GM19099 (cell line): ENCODE results near the gene GTSE1.

ENCODE experiments used
- POLR2A ChIP-seq: IDR thresholded peaks from 3 replicates; pipeline ENCODE4 v1.6.1; 2011; ENCODE audit warnings: low read depth; ENCODE audit not compliant: insufficient read length; ENCODE audit errors: extremely low read depth

GTSE1 gene

DNA sequence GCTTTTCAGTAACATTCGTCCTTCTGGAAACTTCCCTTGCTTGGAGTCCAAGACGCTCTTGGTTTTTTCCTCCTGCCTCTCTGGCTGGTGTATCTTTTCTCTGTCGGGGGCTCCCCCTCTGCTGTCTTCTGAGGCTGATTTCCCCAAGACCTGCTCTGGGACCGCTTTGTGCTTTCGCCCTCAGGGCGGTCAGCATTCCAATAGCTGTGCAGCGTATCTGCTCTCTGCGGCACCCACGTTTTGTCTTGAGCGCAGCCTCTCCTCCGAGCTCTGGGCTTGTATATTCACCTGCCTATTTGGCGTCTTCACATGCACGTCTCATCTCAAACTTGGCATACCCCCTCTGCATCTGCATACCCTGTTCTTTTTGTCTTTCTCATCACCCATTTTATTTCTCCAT lies 2.4 kb downstream of the GTSE1 start:
- no peak for TF ChIP-seq POLR2A

DNA sequence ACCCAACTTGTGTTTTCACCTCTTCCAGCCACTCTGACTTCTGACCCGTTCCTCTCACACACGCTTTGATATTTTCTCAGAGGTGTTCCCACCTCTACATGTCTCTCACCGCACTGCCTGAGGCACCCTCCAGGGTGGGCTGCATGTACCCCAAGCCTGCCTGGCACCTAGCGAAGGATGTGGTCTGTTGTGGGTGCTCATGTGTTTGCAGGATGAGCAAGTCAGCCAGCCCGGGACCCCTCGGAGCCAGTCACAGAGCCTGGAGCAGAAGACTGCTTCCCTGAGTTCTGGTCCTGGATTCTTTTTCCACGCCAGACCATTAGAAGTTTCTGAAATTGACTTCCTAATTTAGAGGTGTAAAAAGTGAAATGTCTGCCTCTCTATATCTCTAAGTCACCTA lies 3.8 kb downstream of the GTSE1 start:
- TF ChIP-seq POLR2A: no peak

DNA sequence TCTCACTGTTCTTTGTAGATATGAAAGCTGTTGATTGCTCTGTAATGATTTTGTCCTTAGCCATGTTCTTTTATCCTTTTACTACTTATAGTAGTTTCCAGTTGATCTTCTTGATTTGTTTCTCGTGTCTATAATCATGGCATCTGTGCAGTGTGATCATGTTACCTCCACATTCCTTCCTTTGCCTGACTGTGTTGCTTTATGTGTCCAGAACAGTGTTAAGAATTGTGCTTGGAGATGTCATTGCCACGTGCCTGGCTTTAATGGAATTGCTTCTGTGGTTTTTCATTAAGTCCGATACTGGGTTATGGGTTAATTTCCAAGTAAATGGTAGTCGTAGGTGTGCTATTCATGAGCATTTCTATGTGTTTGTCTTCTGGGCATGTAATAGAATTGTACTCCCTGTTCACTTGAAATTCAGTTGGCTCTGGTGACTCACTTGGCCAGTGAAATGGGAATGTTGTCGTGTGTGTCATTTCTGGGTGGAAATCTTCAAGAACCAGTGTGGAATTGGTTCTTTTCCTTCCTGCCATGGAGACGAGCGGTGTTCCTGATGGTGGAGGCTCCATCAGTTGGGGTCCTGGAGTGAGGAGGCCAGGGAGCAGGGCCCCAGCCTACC lies 6.8 kb downstream of the GTSE1 start:
- no peak for TF ChIP-seq POLR2A

DNA sequence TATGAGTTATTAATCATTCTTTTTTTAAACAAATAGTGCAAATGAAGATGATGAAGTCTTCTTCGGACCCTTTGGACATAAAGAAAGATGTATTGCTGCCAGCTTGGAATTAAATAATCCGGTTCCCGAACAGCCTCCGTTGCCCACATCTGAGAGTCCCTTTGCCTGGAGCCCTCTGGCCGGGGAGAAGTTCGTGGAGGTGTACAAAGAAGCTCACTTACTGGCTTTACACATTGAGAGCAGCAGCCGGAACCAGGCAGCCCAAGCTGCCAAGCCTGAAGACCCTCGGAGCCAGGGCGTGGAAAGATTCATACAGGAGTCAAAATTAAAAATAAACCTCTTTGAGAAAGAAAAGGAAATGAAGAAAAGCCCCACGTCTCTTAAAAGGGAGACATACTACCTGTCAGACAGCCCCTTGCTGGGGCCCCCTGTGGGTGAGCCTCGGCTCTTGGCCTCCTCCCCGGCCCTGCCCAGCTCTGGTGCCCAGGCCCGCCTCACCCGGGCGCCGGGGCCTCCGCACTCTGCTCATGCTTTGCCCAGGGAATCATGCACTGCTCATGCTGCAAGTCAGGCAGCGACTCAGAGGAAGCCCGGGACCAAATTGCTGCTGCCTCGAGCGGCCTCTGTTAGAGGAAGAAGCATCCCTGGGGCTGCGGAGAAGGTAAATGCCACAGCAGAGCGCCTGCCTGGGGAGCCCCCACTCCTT lies 11.8 kb downstream of the GTSE1 start:
- no peak for TF ChIP-seq POLR2A

DNA sequence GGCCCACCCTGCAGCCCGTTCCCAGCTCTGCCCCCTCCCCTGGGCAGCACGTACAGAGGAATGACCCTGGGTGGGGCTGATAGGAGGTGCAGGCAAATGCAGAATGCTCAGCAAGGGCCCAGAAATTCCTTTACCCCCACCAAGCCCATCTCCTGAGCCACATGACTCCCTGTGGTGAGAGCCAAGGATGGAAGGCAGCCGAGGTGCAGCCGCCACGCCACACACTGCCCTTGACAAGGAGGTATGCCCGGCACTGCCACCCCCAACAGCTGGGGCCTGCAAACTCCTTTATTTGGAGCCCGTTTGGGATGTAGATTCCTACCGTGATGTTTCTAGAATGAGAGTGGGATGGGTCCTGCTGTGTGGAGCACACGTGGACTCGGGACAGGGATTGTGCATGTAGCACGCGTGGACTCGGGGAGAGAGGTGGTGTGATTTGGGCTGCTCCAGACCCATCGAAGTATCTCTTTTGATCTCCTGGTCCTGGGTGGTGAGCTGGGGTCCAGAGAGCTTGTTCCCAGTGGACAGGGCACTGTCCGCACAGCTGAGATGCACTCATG lies 12.9 kb downstream of the GTSE1 start:
- TF ChIP-seq POLR2A: no peak

DNA sequence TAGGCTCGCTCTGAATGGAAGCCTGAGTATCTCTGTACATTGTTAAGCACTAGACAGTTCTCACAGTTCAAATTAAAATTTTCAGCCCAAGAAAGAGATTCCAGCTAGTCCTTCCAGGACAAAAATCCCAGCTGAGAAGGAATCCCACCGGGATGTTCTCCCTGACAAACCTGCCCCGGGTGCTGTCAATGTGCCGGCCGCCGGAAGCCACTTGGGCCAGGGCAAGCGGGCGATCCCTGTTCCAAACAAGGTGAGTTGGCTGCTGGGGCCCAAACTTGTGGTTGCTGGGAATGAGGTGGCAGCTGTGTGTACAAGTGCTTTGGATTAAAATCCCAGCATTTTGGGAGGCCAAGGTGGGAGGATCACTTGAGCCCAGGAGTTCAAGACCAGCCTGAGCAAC lies 15.4 kb downstream of the GTSE1 start:
- no peak for TF ChIP-seq POLR2A

DNA sequence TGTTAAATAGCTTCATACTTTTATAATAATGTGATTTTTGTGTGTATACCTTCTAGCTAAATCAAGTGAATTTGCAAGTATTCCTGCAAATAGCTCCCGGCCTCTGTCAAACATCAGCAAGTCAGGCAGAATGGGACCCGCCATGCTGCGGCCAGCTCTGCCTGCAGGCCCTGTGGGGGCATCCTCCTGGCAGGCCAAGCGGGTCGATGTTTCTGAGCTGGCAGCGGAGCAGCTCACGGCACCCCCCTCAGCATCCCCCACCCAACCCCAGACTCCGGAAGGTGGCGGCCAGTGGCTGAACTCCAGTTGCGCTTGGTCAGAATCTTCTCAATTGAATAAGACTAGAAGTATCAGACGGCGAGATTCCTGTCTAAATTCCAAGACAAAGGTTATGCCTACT lies 19.3 kb downstream of the GTSE1 start:
- no peak for TF ChIP-seq POLR2A

DNA sequence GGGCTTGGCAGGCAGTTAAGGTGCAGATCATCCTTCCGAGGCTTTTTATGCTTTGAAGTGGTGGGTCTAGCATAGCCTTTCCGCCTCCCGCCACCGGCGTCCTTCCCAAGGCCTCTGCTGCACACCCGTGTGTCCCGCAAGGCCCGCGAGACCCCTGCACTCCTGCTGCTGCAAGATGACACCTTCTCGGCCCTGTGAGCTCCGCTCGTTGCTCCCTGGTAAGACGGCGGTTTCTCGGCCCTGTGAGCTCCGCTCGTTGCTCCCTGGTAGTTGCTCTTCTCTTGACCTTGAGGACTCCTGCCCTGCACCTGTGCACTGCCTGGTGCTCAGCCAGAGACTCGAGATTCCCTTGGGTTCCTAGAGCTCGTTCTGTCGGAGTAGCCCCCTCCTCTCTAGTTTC lies 21.0 kb downstream of the GTSE1 start:
- no peak for TF ChIP-seq POLR2A

DNA sequence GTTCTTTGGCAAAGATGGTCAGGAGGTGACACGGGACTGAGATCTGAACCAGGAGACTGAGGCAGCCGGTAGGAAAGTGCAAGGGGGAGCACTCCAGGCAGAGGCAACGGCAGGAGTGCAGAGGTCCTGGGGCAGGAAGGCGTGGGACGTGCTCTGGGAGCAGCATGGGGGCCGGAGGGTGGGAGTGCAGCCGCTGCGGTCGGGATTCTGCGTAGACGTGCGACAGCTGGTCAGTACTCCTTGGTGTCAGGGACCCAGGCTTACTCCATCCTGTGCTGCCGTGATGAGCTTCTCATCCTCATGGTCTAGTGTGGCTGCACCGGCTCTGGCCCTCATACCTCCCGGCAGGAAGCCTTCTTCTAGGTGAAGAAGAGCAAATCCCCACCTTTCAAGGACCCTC lies 21.9 kb downstream of the GTSE1 start:
- TF ChIP-seq POLR2A: no peak

DNA sequence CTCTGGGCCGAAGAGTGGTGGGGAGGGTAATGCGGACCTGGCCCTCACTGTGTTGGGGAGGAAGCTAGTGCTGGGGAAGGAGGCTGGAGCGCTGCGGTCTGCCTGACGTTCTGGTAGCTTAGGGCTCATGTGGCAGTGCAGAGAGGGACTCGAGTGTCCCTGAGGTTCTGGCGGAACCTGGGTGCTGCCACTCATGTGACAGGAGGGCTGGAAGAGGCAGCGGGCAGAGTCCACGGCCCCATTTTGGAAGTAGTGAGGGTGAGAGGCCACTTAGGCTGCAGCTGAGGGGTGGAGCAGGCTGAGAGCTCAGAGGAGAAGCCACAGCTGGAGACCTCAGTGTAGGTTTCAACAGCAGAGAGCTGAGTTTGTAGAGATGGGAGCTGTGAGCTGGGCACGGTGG lies 22.6 kb downstream of the GTSE1 start:
- no peak for TF ChIP-seq POLR2A

DNA sequence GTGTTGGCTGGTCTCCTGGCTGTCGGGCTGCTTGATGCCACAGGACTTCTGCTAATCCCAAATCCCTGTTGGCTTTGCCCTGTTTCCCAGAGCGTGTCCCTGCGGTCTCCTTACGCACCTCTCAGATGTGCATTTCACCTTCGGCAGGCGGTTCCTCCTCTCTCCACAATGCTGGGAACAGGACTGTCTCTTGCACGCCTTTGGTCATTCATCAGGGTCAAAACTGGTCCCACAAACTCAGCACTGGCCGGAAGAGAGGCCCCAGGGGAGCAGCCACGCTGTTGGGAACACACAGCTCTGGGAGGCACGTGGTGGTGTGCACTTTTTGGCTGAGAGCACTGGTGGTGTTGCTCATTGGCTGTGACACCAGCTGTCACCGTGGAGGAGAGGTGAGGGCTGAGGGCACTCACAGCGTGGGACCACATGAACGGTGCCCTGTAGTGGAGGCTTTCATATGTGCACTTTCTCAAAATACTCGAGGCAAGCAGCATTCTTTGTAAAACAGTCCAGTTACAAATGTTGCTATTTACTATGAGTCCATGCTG lies 23.6 kb downstream of the GTSE1 start:
- no peak for TF ChIP-seq POLR2A

DNA sequence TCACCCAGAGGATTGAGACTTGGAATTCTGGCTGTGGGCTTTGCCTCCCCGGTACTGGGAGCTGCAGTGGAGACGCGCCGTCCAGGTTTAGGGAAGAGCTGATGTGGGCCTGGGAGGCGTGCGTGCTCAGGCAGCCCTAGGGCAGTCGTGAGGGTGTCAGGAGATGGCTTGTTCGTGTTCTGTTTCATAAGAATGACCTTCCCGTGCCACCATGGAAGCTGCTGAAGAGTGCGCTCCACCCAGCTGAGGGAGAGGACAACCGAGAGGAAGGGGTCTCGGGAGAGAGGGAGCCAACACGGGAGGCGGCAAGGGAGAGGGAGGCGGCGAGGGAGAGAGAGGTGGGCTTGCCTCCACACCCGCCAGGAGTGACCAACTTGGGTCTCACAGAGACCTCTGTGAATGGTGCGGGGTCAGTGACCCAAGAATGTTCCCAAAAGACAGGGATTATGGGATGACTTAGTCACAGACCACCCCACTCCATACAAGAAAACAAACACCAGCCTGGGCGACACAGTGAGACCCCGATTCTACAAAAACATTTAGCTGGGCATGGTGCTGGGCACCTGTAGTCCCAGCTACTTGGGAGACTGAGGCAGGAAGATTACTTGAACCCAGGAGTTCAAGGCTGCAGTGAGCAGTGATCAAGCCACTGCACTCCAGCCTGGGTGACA lies 24.2 kb downstream of the GTSE1 start:
- TF ChIP-seq POLR2A: no peak

DNA sequence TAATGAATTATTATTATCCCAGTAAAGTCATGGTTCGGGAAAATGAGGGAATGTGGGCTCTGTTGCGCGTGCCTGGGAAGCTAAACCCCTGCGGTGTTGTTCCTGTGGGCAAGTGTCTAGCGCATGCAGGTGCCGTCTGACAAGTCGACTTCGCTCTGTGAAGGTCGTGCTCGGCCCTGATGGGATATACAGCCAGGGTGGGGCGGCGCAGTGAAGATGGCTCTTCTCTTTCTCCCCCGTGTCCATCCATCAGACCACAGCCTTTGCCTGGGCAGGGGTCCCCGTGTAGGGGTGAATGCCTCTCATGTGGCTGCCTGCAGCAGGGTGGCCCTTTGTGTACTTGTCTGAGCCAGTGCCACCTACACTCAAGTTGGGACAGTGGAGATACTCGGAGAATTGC lies 26.0 kb downstream of the GTSE1 start:
- TF ChIP-seq POLR2A: no peak

DNA sequence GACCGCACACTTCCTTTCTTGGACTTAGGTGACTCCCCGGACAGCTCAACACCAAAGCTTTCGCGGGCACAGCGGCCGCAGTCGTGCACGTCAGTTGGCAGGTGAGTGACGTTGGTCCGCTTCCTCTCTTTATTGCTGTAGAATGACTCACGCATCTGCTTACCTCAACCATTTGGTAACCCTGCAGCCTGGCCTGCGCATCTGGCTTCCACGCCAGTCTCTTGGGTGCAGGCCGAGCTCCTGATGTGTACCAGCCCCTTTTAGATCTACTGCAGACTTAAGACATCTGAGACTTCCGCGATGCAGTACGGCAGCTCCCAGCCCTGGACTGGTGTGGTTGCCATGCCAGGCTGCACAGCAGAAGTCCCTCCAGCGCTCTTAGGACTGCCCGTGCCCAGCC lies 26.5 kb downstream of the GTSE1 start:
- TF ChIP-seq POLR2A: no peak

DNA sequence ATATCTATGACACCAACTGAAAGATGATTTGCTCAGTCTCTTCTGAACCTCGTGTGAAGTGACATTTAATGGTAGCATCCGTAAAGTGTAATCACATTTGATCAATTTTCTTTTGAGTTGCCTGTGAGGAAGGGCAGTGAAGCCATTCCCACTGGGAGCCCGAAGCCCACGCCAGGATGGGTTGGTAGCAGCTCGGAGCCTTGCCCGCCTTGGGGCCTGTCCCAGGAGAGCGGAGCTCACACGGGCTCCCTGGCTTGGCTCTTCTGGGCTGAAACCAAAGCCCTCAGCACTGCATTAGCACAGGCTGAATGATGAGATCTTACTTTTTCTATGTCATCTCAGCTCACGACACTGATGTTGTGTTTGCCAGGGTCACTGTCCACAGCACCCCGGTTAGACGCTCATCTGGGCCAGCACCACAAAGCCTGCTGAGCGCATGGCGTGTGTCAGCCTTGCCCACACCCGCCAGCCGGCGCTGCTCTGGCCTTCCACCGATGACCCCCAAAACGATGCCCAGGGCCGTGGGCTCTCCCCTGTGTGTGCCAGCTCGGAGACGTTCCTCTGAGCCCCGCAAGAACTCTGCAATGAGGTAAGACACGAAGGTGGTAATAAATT lies 29.5 kb downstream of the GTSE1 start:
- no peak for TF ChIP-seq POLR2A
